DMS79 (cell line): Measurements from ENCODE around the gene NDUFA3.
"Not testable (repeated sequence)": the region's sequence is repeated elsewhere in the genome, so short reads cannot be mapped to it uniquely, and the experiment has no call there.

Experiments
- DNase-seq: peaks from one replicate; lab custom pipeline; 2025; lab: John Stamatoyannopoulos, UW

Gene NDUFA3

GRCh38 chr19:54102421-54103169 is at the start of gene NDUFA3:
Gene NDUFA3, plus strand, starts transcription at chr19:54102855. Its CDS starts 24 bp downstream, at chr19:54102879.
- DNase-seq, result peak; percentile 96

- DNase-seq, result no peak
These were observed 40.0 kb upstream of the NDUFA3 start for GRCh38 chr19:54062643-54063042.

- DNase-seq, result no peak
These were observed 39.1 kb upstream of the NDUFA3 start, which contains the start of gene VSTM1 for GRCh38 chr19:54063350-54064116. Gene VSTM1, minus strand, starts transcription at chr19:54063897. Its CDS starts 120 bp downstream, at chr19:54063777.

GRCh38 chr19:54069470-54069869 is 33.2 kb upstream of the NDUFA3 start:
- no peak for DNase-seq

GRCh38 chr19:54073829-54074228 is 28.8 kb upstream of the NDUFA3 start:
- DNase-seq, result no peak

GRCh38 chr19:54074851-54075250 is 27.8 kb upstream of the NDUFA3 start:
- no peak for DNase-seq

- DNase-seq, result no peak
These were observed 25.3 kb upstream of the NDUFA3 start for GRCh38 chr19:54077334-54077733.

- no peak for DNase-seq
These were observed 21.6 kb upstream of the NDUFA3 start, which contains the start of gene TARM1 for GRCh38 chr19:54081032-54081431. Gene TARM1, minus strand, starts transcription at chr19:54081365. Its CDS starts 25 bp downstream, at chr19:54081340.

- DNase-seq, result no peak
These were observed 18.2 kb upstream of the NDUFA3 start for GRCh38 chr19:54084410-54084809.

GRCh38 chr19:54094426-54095000 is 8.1 kb upstream of the NDUFA3 start:
- DNase-seq, result no peak

- no peak for DNase-seq
These were observed 7.4 kb upstream of the NDUFA3 start for GRCh38 chr19:54095136-54095858.

- not testable (repeated sequence) for DNase-seq
These were observed 6.6 kb upstream of the NDUFA3 start for GRCh38 chr19:54095859-54096616.

GRCh38 chr19:54096617-54097106 is 6.0 kb upstream of the NDUFA3 start:
- no peak for DNase-seq

- no peak for DNase-seq
These were observed 3.3 kb upstream of the NDUFA3 start for GRCh38 chr19:54099190-54099902.

GRCh38 chr19:54099903-54100255 is 2.8 kb upstream of the NDUFA3 start:
- not testable (repeated sequence) for DNase-seq

GRCh38 chr19:54100561-54100960 is 2.1 kb upstream of the NDUFA3 start, which contains the start of gene OSCAR:
Gene OSCAR, minus strand, starts transcription at chr19:54100803. Its CDS starts 11 bp downstream, at chr19:54100792.
- DNase-seq, result no peak

- DNase-seq, result no peak
These were observed 2.5 kb downstream of the NDUFA3 start for GRCh38 chr19:54104998-54105715.

- no peak for DNase-seq
These were observed 3.1 kb downstream of the NDUFA3 start for GRCh38 chr19:54105796-54106195.

- DNase-seq, result no peak
These were observed 4.1 kb downstream of the NDUFA3 start for GRCh38 chr19:54106716-54107115.
